Activated CD4-positive, alpha-beta T cell treated with anti-CD3 and anti-CD28 coated beads, Interleukin-2, amount 10 ng/mL, durations not matched to agents 24 days and 14 days (primary cell): ENCODE measurements around the gene KLHL2. TPM values are rescaled to one million over a fixed set of nuclear protein-coding genes. Genes with fewer than 3 reads are reported as not detected.
"Not testable (repeated sequence)": the region's sequence is repeated elsewhere in the genome, so short reads cannot be mapped to it uniquely, and the experiment has no call there.

Experiments used
- DNase-seq: peaks from one replicate; pipeline ENCODE4 v3.0.0; 2022
- H3K27ac Mint-ChIP-seq: one replicate; pipeline ENCODE4 v1.8.0; 2022; ENCODE audit warnings: mild to moderate bottlenecking, mixed read lengths
- H3K27me3 Mint-ChIP-seq: one replicate; pipeline ENCODE4 v1.8.0; 2022; ENCODE audit warnings: mixed read lengths
- H3K36me3 Mint-ChIP-seq: one replicate; pipeline ENCODE4 v1.8.0; 2022; ENCODE audit warnings: low read depth, mild to moderate bottlenecking, mixed read lengths
- H3K4me1 Mint-ChIP-seq: one replicate; pipeline ENCODE4 v1.8.0; 2021; ENCODE audit warnings: mixed read lengths
- H3K4me3 Mint-ChIP-seq: one replicate; pipeline ENCODE4 v1.8.0; 2022; ENCODE audit warnings: mild to moderate bottlenecking, moderate library complexity, mixed read lengths
- H3K9me3 Mint-ChIP-seq: one replicate; pipeline ENCODE4 v1.8.0; 2021; ENCODE audit warnings: mixed read lengths
- intact Hi-C: fragments of 100-400 bp; cut with micrococcal nuclease; formaldehyde crosslinking; loops from one replicate; pipeline ENCODE4 v1.15.1; 2023
- total RNA-seq: library from RNA; stranded (reverse); gene quantifications from 2 replicates; pipeline ENCODE4 v1.2.3, GENCODE V29; 2022

The KLHL2 gene
- total RNA-seq, 1 donor from 2014 or later = 39.5 TPM

DNA sequence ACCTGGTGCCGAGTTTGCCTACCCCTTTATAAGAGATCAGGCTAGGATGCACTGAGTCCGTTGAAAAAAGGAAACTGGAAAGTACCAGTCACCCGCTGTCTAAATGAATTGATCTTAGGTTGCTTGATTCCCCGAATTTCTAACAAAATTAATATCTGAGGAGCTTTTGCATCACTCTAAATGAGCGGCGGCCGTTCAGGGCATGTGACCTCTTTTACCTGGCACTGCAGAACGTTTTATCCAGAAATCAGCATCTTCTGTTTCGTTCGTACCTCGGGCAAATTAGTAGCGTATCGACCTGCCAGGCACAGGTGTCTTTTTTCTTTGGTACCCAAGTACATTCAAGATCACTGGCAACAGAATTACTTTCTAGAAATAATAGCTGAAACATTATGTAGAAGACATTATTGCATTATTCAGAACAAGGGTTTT, 876 bp downstream of the KLHL2 start:
- Mint-ChIP-seq H3K27me3 (no peaks in the 10 kb centered on the region), H3K4me3 (peak overlapping the region; percentile 93), H3K27ac (peak overlapping the region; percentile 90), H3K9me3 (no peaks in the 10 kb centered on the region), H3K4me1 (peaks cover 66% of the 10 kb centered on the region), H3K36me3 (peaks cover 28% of the 10 kb centered on the region)
- intact Hi-C loops = loop anchor here (1.0 to 10.0 kb wide), 3 partner anchors 47 to 119 kb away; partner anchors contain the start of gene MSMO1
- DNase-seq = no peak

GRCh38 chr4:165208741-165209388, 1.5 kb downstream of the KLHL2 start:
- peak overlapping the region; percentile 54 for H3K27ac Mint-ChIP-seq
- H3K36me3 Mint-ChIP-seq = peaks cover 30% of the 10 kb centered on the region
- peaks cover 64% of the 10 kb centered on the region for H3K4me1 Mint-ChIP-seq

DNA sequence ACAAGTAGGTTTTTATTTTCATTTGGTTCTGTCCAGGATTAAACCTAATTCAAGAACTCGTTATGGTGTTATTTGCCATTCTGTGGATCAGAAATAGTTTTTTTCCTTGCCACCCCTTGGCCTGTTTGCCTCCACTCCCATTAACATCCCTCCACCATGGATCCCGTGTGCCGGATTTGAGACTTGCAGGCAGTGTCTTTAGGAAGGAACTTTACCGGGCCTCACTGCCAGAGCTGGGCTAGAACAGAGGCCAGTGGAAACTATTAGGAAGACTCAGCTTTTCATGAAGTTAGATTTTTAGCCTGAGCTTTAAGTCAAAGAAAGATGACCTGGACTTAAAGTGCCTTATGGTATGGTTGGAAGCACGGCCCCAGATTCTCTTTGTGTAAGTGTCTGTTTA, 2.4 kb downstream of the KLHL2 start:
- Mint-ChIP-seq H3K4me1 (peaks cover 65% of the 10 kb centered on the region), H3K36me3 (peaks cover 30% of the 10 kb centered on the region), H3K9me3 (no peaks in the 10 kb centered on the region), H3K27ac (no peak overlapping the region), H3K4me3 (peak overlapping the region; percentile 57), H3K27me3 (no peaks in the 10 kb centered on the region)
- DNase-seq = no peak
- intact Hi-C loops = loop anchor here (5.0 to 10.0 kb wide), 2 partner anchors 45 to 77 kb away; no protein-coding TSS in a partner anchor

More at GRCh38 chr4:165208741-165209388, 1.5 kb downstream of the KLHL2 start:
- H3K4me3 Mint-ChIP-seq = peak overlapping the region; percentile 93
- H3K27me3 Mint-ChIP-seq = no peaks in the 10 kb centered on the region
- H3K9me3 Mint-ChIP-seq = no peaks in the 10 kb centered on the region
- intact Hi-C loops = loop anchor here (1.0 to 10.0 kb wide), 3 partner anchors 46 to 118 kb away; partner anchors contain the start of gene MSMO1
- DNase-seq = peak; percentile 69

GRCh38 chr4:165210566-165210965, 3.2 kb downstream of the KLHL2 start:
- no peaks in the 10 kb centered on the region for H3K9me3 Mint-ChIP-seq
- intact Hi-C loops = no loop called here
- no peak for DNase-seq
- H3K36me3 Mint-ChIP-seq = peaks cover 30% of the 10 kb centered on the region
- H3K27me3 Mint-ChIP-seq = no peaks in the 10 kb centered on the region
- peaks cover 64% of the 10 kb centered on the region for H3K4me1 Mint-ChIP-seq
- peak overlapping the region; percentile 57 for H3K4me3 Mint-ChIP-seq
- peak overlapping the region; percentile 35 for H3K27ac Mint-ChIP-seq

GRCh38 chr4:165212647-165213046, 5.3 kb downstream of the KLHL2 start:
- DNase-seq, intact Hi-C loops, H3K9me3 Mint-ChIP-seq, H3K27me3 Mint-ChIP-seq: not testable (repeated sequence)
- Mint-ChIP-seq H3K4me3 (peak overlapping the region; percentile 17), H3K4me1 (peaks cover 74% of the 10 kb centered on the region), H3K36me3 (peaks cover 31% of the 10 kb centered on the region), H3K27ac (peak overlapping the region; percentile 34)

GRCh38 chr4:165213404-165213803, 6.0 kb downstream of the KLHL2 start:
- Mint-ChIP-seq H3K4me1 (peaks cover 79% of the 10 kb centered on the region), H3K27ac (peak overlapping the region; percentile 23), H3K36me3 (peaks cover 35% of the 10 kb centered on the region), H3K4me3 (peak overlapping the region; percentile 10)
- intact Hi-C loops, H3K27me3 Mint-ChIP-seq, DNase-seq, H3K9me3 Mint-ChIP-seq: not testable (repeated sequence)

DNA sequence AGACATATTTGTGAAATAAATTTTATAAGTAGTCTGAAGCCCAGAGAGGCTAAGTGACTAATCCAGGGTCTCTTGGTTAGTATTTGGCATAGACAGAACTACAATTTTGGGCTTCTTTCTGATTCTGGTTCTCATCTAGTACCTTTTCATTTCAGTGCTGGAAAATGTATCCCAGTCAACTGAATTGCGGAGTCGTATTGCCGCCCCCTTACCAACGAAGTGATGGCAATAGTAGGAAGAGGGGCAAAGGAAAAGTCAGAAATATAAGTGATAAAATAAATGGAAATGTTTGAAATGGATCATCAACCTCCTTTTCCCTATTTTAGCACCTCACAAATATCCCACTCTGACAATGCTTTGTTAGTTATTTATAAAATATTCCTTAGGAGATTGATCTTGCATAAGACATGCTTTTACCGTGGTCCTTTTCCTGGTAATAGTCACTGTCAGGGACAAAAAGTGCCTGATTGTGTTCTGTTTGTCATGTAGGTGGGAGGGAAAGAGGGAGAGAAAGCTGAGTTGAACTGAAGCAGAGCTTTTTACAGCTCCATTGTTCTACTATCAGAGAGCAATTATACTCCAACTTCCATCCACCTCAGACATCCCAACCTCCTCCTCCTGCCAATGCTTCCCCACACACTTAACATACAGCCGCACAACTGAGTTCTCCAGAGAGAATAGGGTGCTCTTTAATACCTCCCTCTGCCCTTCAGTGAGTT, 6.8 kb downstream of the KLHL2 start:
- H3K4me3 Mint-ChIP-seq = peak overlapping the region; percentile 59
- DNase-seq, H3K9me3 Mint-ChIP-seq, H3K27me3 Mint-ChIP-seq, intact Hi-C loops: not testable (repeated sequence)
- peak overlapping the region; percentile 82 for H3K27ac Mint-ChIP-seq
- peaks cover 33% of the 10 kb centered on the region for H3K36me3 Mint-ChIP-seq
- peaks cover 75% of the 10 kb centered on the region for H3K4me1 Mint-ChIP-seq

DNA sequence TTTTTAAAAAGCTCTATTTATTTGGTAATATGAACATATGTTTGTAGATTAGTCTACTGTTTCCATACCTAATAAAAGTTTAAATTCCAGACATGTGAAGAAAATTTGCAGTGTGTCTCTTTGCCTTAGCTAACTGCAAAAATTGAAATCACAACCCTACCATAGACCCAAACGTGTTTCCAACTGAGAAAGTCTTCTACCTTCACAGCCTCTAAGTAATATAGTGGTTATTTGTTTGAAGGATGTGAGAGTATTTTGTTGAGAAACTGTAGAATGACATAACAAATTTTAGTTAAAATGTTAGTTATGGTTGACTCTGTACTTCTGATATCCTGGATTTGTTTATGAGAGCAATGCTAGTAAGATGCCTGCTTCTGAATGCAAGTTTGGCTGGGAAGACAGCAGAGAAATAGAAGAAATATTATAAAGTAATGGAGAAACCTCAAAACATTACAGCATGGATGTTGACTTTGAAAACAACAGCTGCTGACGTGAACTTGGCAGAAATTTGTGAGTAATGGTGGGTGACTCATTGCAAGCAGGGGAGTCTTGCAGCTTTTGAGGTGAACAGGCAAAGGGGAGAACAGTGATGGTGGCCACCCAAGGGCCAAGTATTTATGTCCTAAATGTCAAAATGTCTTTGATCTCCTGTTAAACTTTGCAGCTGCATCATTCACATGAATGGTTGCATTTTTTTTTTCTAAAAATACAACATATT, 7.8 kb downstream of the KLHL2 start:
- H3K27me3 Mint-ChIP-seq, H3K9me3 Mint-ChIP-seq, intact Hi-C loops: not testable (repeated sequence)
- H3K4me1 Mint-ChIP-seq = peaks cover 71% of the 10 kb centered on the region
- peaks cover 33% of the 10 kb centered on the region for H3K36me3 Mint-ChIP-seq
- peak; percentile 81 for DNase-seq
- H3K27ac Mint-ChIP-seq = peak overlapping the region; percentile 91
- peak overlapping the region; percentile 66 for H3K4me3 Mint-ChIP-seq

DNA sequence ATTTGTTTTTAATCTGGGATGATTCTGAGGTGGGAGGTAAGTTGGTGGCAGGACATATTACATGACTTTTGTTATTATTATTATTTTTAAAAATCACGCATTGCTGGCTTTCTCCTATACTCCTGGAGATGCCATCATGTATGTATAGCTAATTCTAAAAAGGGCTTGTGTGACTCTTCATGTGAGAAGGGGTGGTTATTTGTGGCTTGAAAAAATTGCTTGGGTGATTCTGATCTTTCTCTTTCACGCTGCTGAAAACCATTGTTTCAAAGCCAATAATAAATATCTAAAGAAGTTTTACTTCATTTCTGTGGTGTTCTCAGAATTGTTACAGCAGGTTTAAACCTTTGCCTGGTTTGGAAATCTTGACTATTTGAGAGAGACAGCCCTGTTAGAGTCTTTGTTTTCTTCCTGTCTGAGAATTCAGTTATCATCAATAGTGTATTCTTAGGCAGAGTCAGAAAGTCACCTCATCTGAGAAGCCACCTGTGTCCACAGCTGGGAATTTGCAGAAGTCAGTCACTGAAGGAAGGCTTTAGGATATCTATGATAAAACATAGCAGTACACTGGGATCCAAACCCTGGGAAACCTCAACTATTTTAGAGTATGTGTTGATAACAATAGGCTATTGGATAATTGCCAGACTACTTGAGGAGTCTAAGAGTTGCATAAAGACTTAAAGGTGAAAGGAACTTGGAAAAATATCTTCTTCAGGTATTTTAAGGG, 8.6 kb downstream of the KLHL2 start:
- intact Hi-C loops, DNase-seq, H3K27me3 Mint-ChIP-seq, H3K9me3 Mint-ChIP-seq: not testable (repeated sequence)
- Mint-ChIP-seq H3K36me3 (peaks cover 29% of the 10 kb centered on the region), H3K4me3 (peak overlapping the region; percentile 66), H3K4me1 (peaks cover 65% of the 10 kb centered on the region), H3K27ac (peak overlapping the region; percentile 91)

GRCh38 chr4:165217325-165217724, 10.0 kb downstream of the KLHL2 start:
- peak overlapping the region; percentile 22 for H3K4me3 Mint-ChIP-seq
- no peaks in the 10 kb centered on the region for H3K9me3 Mint-ChIP-seq
- H3K27ac Mint-ChIP-seq = peak overlapping the region; percentile 91
- H3K27me3 Mint-ChIP-seq = no peaks in the 10 kb centered on the region
- DNase-seq = no peak
- peaks cover 40% of the 10 kb centered on the region for H3K36me3 Mint-ChIP-seq
- peaks cover 67% of the 10 kb centered on the region for H3K4me1 Mint-ChIP-seq
- intact Hi-C loops = no loop called here

- H3K27me3 Mint-ChIP-seq, H3K9me3 Mint-ChIP-seq, intact Hi-C loops, DNase-seq: not testable (repeated sequence)
- H3K4me3 Mint-ChIP-seq = peak overlapping the region; percentile 11
- peak overlapping the region; percentile 69 for H3K27ac Mint-ChIP-seq
- peaks cover 42% of the 10 kb centered on the region for H3K36me3 Mint-ChIP-seq
- H3K4me1 Mint-ChIP-seq = peaks cover 50% of the 10 kb centered on the region
Observed at GRCh38 chr4:165221306-165221705, 13.9 kb downstream of the KLHL2 start.

DNA sequence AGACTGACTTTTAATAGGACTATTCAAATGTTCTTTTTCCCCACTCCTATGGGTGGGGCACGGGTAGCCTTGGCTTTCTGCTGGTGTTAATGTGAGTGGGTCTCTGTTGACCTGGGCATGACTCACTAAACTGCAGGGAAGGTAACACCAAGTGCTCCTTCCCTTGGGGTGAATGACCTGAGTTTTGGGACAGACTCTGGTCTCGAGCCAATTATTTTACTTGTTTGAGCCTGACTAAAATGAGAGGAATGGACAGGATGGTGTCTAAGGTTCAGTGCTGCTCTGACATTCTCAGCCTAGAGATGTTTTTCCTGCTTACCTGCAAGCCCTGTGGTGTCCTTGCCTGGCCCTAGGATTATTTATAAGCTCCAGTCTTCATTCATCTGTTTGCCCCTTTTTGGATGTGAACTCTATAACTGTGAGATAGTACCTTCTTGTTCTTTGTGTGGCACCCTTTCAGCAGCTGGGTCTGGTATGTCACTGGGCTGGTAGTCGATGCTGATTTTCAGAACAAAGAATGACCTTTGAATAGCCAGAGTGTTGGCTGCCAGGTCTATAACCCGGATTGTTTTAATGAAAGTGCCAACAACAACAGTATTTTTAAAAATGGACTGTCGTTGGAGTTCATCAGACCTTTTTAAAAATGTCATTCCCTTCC, 14.8 kb downstream of the KLHL2 start:
- H3K27me3 Mint-ChIP-seq, intact Hi-C loops, DNase-seq, H3K9me3 Mint-ChIP-seq: not testable (repeated sequence)
- peaks cover 44% of the 10 kb centered on the region for H3K4me1 Mint-ChIP-seq
- peaks cover 45% of the 10 kb centered on the region for H3K36me3 Mint-ChIP-seq
- peak overlapping the region; percentile 66 for H3K4me3 Mint-ChIP-seq
- H3K27ac Mint-ChIP-seq = peak overlapping the region; percentile 61

DNA sequence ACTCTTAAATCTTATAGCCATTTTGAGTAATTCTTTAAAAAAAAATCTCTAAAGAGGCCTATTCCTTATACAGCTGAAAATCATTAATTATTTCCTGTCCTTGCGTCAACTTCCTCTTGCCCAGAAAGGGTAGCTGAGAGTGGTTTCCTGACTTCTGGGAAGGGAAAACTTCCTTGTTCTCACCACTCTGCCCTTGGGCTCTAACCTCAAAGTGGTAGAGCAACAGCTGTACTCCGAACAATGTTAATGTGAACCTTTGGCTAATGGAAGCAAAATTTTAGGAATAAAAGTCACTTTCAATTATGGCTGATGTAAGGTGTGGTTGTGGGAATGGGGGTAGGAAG, 15.3 kb downstream of the KLHL2 start:
- Mint-ChIP-seq H3K4me1 (peaks cover 39% of the 10 kb centered on the region), H3K4me3 (peak overlapping the region; percentile 66), H3K27ac (peak overlapping the region; percentile 78), H3K36me3 (peaks cover 49% of the 10 kb centered on the region), H3K27me3 (no peaks in the 10 kb centered on the region), H3K9me3 (no peaks in the 10 kb centered on the region)
- intact Hi-C loops = no loop called here
- no peak for DNase-seq
